HG03571 (cell line): ENCODE data around the gene BMP6.
"Not testable (repeated sequence)": the region's sequence is repeated elsewhere in the genome, so short reads cannot be mapped to it uniquely, and the experiment has no call there.

Experiments
- ATAC-seq: cut with Tn5 transposase; IDR thresholded peaks from one replicate; pipeline ENCODE4 v1.9.1; 2021; ENCODE audit not compliant: unreplicated experiment

BMP6 gene

GRCh38 chr6:7786214-7786661 lies 60.3 kb downstream of the BMP6 start:
- ATAC-seq: no peak

GRCh38 chr6:7787137-7787608 lies 61.3 kb downstream of the BMP6 start:
- no peak for ATAC-seq

- ATAC-seq: no peak
Observed at GRCh38 chr6:7787731-7788130, 61.8 kb downstream of the BMP6 start.

- ATAC-seq: no peak
Observed at GRCh38 chr6:7794509-7794908, 68.6 kb downstream of the BMP6 start.

- ATAC-seq: no peak
Observed at GRCh38 chr6:7797386-7797785, 71.5 kb downstream of the BMP6 start.

GRCh38 chr6:7798751-7799150 lies 72.9 kb downstream of the BMP6 start:
- no peak for ATAC-seq

- no peak for ATAC-seq
Observed at GRCh38 chr6:7802662-7803061, 76.8 kb downstream of the BMP6 start.

- ATAC-seq: no peak
Observed at GRCh38 chr6:7803214-7803613, 77.3 kb downstream of the BMP6 start.

- no peak for ATAC-seq
Observed at GRCh38 chr6:7805078-7805849, 79.4 kb downstream of the BMP6 start.

- no peak for ATAC-seq
Observed at GRCh38 chr6:7805850-7806214, 79.9 kb downstream of the BMP6 start.

- no peak for ATAC-seq
Observed at GRCh38 chr6:7806711-7807110, 80.8 kb downstream of the BMP6 start.

GRCh38 chr6:7809346-7809745 lies 83.4 kb downstream of the BMP6 start:
- no peak for ATAC-seq

GRCh38 chr6:7811441-7811840 lies 85.5 kb downstream of the BMP6 start:
- no peak for ATAC-seq

- ATAC-seq: no peak
Observed at GRCh38 chr6:7812623-7813022, 86.7 kb downstream of the BMP6 start.

GRCh38 chr6:7813193-7813592 lies 87.3 kb downstream of the BMP6 start:
- ATAC-seq: no peak

GRCh38 chr6:7813704-7814103 lies 87.8 kb downstream of the BMP6 start:
- no peak for ATAC-seq

- no peak for ATAC-seq
Observed at GRCh38 chr6:7815716-7816115, 89.8 kb downstream of the BMP6 start.

- ATAC-seq: not testable (repeated sequence)
Observed at GRCh38 chr6:7817184-7817583, 91.3 kb downstream of the BMP6 start.

GRCh38 chr6:7818257-7819214 lies 92.6 kb downstream of the BMP6 start:
- no peak for ATAC-seq

GRCh38 chr6:7819431-7820015 lies 93.6 kb downstream of the BMP6 start:
- ATAC-seq: no peak

GRCh38 chr6:7820288-7820835 lies 94.5 kb downstream of the BMP6 start:
- ATAC-seq: no peak
